ENCODE data around the gene LRRC8B. TPM values are rescaled to one million over a fixed set of nuclear protein-coding genes. Genes with fewer than 3 reads are reported as not detected.

The LRRC8B gene
- total RNA-seq, 1 experiment from 2014 or later, result 15.0 TPM

DNA sequence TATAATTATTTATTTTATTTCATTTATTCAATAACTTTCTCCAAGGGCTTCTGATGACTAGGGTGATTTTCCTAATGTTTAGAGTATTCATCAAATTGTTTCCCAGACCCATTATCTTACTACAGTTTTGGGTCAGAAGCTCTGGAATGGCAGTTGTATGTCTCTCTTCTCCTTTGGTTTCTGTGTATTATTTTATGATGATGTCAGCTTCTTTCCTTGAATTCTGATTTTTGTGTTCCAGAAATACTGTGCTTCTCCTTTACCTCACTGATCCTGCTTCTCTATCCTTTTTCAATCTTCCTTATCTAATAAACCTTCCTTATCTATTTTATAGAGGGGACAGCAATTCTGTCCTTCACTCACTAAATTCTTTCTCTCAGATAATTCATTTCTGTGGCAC lies 48.8 kb downstream of the LRRC8B start:
- Histone ChIP-seq H3K4me3 (no peak overlapping the region), H3K4me1 (replicated peaks; ENCODE audit: insufficient read depth) (no peaks in the 10 kb centered on the region), H3F3A (ENCODE audit: insufficient read depth, low read depth) (no peaks in the 10 kb centered on the region; the same call in 1 of the 2 replicates), H3K36me3 (ENCODE audit: low read depth) (0 out of 2 replicates have a peak, but pooled peaks cover 5% of the 10 kb centered on the region), H2AFZ (no peak overlapping the region), H3K4me2 (no peak overlapping the region), H3K27ac (no peak overlapping the region), H3K27me3 (ENCODE audit: insufficient read depth, low read depth) (no peaks in the 10 kb centered on the region), H3K79me2 (ENCODE audit: low read depth) (no peaks in the 10 kb centered on the region; the same call in 1 of the 2 replicates), H4K20me1 (ENCODE audit: insufficient read depth) (no peaks in the 10 kb centered on the region), H3K9me2 (ENCODE audit: insufficient read depth) (no peaks in the 10 kb centered on the region), H3K9me3 (ENCODE audit: insufficient read depth, low read depth) (no peaks in the 10 kb centered on the region)
- BruUV-seq (replicated peaks), result no TSS peak
- intact Hi-C loops (cut with micrococcal nuclease; ENCODE audit: unreplicated experiment), result no loop called here
- CTCF ChIA-PET, result no interaction called here
- POLR2A ChIA-PET (ENCODE audit: unreplicated experiment), result no interaction called here
- TF ChIP-seq, protein P1, sequence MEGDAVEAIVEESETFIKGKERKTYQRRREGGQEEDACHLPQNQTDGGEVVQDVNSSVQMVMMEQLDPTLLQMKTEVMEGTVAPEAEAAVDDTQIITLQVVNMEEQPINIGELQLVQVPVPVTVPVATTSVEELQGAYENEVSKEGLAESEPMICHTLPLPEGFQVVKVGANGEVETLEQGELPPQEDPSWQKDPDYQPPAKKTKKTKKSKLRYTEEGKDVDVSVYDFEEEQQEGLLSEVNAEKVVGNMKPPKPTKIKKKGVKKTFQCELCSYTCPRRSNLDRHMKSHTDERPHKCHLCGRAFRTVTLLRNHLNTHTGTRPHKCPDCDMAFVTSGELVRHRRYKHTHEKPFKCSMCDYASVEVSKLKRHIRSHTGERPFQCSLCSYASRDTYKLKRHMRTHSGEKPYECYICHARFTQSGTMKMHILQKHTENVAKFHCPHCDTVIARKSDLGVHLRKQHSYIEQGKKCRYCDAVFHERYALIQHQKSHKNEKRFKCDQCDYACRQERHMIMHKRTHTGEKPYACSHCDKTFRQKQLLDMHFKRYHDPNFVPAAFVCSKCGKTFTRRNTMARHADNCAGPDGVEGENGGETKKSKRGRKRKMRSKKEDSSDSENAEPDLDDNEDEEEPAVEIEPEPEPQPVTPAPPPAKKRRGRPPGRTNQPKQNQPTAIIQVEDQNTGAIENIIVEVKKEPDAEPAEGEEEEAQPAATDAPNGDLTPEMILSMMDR (conservative IDR thresholded peaks at IDR 0.05), result no peak
- TF ChIP-seq EZH2 (IDR thresholded peaks at IDR 0.05; ENCODE audit: low read depth), result no peak
- no peak for DNase-seq

DNA sequence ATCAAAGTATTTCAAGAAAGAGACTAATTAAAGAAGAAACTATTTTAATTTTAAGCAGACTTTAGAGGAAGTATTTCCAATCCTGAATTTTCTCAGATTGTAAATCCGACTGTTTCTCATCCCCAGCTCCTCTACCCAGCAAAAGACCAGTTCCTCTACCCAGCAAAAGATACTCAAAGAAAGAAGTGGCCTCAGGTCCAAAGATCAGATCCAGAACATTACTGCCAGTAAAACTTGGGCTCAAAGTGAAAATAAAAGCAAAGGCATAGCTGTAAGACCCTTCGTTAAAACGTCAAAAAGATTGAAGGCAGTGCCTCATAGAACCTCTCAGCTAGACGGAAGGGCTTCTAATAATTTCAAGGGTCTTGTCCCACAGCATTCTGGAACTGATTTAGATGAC lies 50.0 kb downstream of the LRRC8B start:
- Histone ChIP-seq H3F3A (ENCODE audit: insufficient read depth, low read depth) (no peaks in the 10 kb centered on the region; the same call in 1 of the 2 replicates), H3K27ac (no peak overlapping the region), H3K4me1 (replicated peaks; ENCODE audit: insufficient read depth) (no peaks in the 10 kb centered on the region), H3K4me2 (no peak overlapping the region), H3K27me3 (ENCODE audit: insufficient read depth, low read depth) (no peaks in the 10 kb centered on the region), H2AFZ (no peak overlapping the region), H3K9me2 (ENCODE audit: insufficient read depth) (no peaks in the 10 kb centered on the region), H3K79me2 (ENCODE audit: low read depth) (no peaks in the 10 kb centered on the region; the same call in 1 of the 2 replicates), H3K9me3 (ENCODE audit: insufficient read depth, low read depth) (no peaks in the 10 kb centered on the region), H3K36me3 (ENCODE audit: low read depth) (0 out of 2 replicates have a peak, but pooled peaks cover 6% of the 10 kb centered on the region), H4K20me1 (ENCODE audit: insufficient read depth) (no peaks in the 10 kb centered on the region), H3K4me3 (no peak overlapping the region)
- TF ChIP-seq, protein P1 (conservative IDR thresholded peaks at IDR 0.05), result no peak
- no peak for TF ChIP-seq EZH2 (IDR thresholded peaks at IDR 0.05; ENCODE audit: low read depth)
- DNase-seq, result no peak
- POLR2A ChIA-PET (ENCODE audit: unreplicated experiment), result no interaction called here
- intact Hi-C loops (cut with micrococcal nuclease; ENCODE audit: unreplicated experiment), result no loop called here
- no TSS peak for BruUV-seq (replicated peaks)
- CTCF ChIA-PET, result no interaction called here

DNA sequence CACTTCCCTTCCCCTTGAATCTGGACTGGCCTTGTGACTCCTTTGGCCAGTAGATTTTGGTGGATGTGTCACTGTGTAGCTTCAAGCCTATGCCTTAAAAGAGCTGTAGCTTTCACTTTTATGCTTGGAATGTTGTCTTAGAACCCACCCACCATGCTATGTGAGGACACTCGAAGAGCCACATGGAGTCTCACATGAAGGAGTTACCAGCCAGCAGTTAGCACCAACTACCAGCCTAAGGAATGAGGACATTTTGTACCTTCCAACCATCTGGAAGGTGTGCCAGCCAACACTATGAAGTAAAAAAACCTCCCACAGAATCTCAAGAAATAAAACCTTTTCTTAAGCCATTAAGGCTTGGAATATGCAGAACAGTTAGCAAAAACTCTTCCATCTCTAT lies 50.6 kb downstream of the LRRC8B start:
- H3K27ac ChIP-seq, result no peak overlapping the region
- H3K27me3 ChIP-seq (ENCODE audit: insufficient read depth, low read depth), result no peaks in the 10 kb centered on the region
- no peaks in the 10 kb centered on the region for H4K20me1 ChIP-seq (ENCODE audit: insufficient read depth)
- intact Hi-C loops (cut with micrococcal nuclease; ENCODE audit: unreplicated experiment), result no loop called here
- no peak overlapping the region for H3K4me3 ChIP-seq
- no peak overlapping the region for H2AFZ ChIP-seq
- H3K36me3 ChIP-seq (ENCODE audit: low read depth), result peaks cover 10% of the 10 kb centered on the region; the same call in 1 of the 2 replicates
- no peaks in the 10 kb centered on the region for H3K4me1 ChIP-seq (replicated peaks; ENCODE audit: insufficient read depth)
- H3K4me2 ChIP-seq, result no peak overlapping the region
- no peaks in the 10 kb centered on the region for H3K79me2 ChIP-seq (ENCODE audit: low read depth)
- CTCF ChIA-PET, result no interaction called here
- no TSS peak for BruUV-seq (replicated peaks)
- DNase-seq, result no peak
- no peaks in the 10 kb centered on the region; the same call in 1 of the 2 replicates for H3F3A ChIP-seq (ENCODE audit: insufficient read depth, low read depth)
- POLR2A ChIA-PET (ENCODE audit: unreplicated experiment), result no interaction called here
- TF ChIP-seq, protein P1 (conservative IDR thresholded peaks at IDR 0.05), result no peak
- TF ChIP-seq EZH2 (IDR thresholded peaks at IDR 0.05; ENCODE audit: low read depth), result no peak
- no peaks in the 10 kb centered on the region for H3K9me3 ChIP-seq (ENCODE audit: insufficient read depth, low read depth)
- H3K9me2 ChIP-seq (ENCODE audit: insufficient read depth), result no peaks in the 10 kb centered on the region
